Stimulated activated CD4-positive, alpha-beta T cell treated with anti-CD3 and anti-CD28 coated beads, TNF-alpha, amount 100 ng/mL, for 24 hours (primary cell): ENCODE data around the gene TTC27.
"Not testable (repeated sequence)": the region's sequence is repeated elsewhere in the genome, so short reads cannot be mapped to it uniquely, and the experiment has no call there.

Source experiments
- DNase-seq, 3 experiments: peaks; one replicate each; pipeline ENCODE4 v3.0.0-alpha.2; 2020; ENCODE audit warnings: low read depth in 3 of 3

The TTC27 gene

GRCh38 chr2:32627814-32628579 is at the start of gene TTC27:
Gene TTC27 (plus strand): TSS chr2:32628050. CDS start chr2:32628293, 243 bp downstream.
- DNase-seq, result peak; percentile 89 to 94 (median 90)

- no peak for DNase-seq
These were observed 36.0 kb upstream of the TTC27 start for GRCh38 chr2:32591669-32592463.

DNA sequence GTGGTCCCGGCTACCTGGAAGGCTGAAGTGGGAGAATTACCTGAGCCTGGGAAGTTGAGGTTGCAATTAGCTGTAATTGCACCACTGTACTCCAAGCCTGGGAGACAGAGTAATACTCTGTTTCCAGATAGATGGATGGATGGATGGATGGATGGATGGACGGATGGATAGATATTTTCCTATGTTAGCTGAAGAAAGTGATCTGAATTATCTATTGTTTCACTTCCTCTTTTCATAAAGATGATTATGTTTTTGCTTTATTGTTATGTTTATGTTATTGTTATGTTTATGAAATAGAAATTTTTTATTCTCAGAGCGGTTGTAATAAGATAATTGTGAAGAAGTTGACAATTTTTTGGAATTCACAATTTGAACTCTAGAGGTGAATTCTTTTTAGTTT is 33.3 kb upstream of the TTC27 start:
- DNase-seq, result no peak

DNA sequence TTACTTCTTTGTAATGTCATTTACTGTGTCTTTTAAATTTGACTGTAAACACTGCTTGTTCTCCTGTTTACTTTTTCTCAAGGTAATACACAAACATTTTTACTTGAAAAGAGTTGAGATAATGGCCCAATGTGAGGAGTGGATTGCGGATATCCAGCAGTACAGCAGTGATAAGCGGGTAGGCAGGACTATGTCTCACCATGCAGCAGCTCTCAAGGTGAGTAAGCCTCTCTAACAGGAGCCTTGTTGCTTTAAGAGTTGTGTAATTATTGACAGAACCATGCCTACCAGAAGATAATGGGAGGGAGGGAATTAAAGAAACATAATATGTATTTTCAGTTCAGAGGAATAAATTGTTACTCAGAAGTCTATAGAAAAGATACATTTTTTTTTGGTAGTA is 16.5 kb upstream of the TTC27 start:
- DNase-seq, result no peak

DNA sequence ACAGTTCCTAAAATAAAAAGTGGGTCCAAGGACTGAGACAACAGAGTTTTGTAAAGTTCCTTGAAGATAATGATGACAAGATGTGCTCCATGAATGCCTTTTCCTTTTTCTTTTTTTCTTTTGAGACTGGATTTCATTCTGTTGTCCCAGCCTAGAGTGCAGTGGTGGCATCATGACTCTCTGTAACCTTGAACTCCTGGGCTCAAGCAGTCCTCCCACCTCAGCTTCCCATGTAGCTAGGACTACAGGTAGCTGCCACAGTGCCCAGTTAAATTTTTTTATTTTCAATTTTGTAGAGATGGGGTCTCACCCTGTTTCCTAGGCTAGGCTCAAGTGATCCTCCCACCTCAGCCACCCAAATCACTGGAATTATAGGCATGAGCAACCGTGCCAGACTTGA is 16.1 kb upstream of the TTC27 start:
- no peak for DNase-seq

GRCh38 chr2:32614084-32614483 is 13.8 kb upstream of the TTC27 start:
- DNase-seq, result no peak

GRCh38 chr2:32617599-32618189 is 10.2 kb upstream of the TTC27 start:
- DNase-seq, result no peak

- no peak for DNase-seq
These were observed 5.1 kb upstream of the TTC27 start for GRCh38 chr2:32622570-32623310.

DNA sequence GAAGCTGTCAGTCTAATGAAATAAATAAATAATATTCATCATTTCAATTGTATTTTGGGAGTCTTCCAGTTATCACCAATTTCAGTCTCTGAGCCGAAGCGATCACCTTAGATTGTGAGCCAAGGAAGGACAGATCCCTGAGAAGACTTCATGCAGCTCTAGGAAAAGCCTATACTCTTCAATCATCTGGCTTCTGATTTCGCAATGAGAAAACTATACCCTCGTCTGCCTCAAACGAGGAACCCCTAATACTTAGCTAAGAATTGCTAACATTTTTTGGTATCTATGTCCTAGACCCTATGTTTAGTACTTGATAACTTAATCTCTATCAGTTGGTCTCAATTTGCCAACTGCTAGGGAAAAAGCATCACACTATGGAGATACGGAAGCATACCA is 4.5 kb upstream of the TTC27 start:
- DNase-seq, result no peak

DNA sequence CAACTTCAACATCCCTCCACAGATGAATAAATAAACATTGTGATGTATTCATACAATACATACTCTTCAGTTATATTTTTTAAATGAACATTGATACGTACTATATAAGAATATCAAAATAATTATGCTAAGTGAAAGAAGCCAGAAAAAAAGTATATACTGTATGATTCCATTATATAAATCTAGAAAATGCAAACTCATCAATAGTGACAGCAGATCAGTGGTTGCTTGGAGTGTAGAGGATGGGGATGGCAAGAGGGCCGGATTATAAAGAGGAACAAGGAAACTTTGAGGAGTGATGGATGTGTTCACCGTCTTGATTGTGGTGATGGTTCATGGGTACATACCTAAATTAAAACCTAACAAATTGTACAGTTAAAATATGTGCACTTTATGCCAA is 3.0 kb upstream of the TTC27 start:
- no peak for DNase-seq

DNA sequence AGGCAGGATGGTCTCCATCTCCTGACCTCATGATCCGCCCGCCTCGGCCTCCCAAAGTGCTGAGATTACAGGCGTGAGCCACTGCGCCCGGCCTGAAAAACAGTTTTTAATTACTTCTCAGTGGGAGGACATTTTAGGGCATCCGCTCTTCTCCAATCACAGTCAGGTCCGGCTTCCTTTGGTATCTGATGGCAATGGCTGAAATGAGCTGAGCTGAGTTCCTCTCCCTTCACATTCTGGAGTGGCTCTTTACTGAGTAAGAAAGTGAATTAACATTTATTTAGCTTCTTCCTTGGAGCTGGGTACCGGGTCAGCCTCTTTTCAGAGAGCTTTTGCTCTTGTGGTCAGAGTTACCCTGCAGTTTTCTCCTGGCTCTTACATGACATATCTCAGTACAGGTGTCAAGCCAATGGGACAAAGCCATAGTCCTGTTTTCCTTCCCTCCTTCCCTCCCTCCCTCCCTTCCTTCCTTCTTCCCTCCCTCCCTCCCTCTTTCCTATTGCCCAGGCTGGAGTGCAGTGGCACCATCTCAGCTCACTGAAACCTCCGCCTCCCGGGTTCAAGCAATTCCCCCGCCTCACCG is 1.1 kb upstream of the TTC27 start:
- no peak for DNase-seq

GRCh38 chr2:32627441-32627813 is 423 bp upstream of the TTC27 start:
- peak in 1 of 3 experiments; percentile 21 for DNase-seq

GRCh38 chr2:32632089-32632488 is 4.2 kb downstream of the TTC27 start:
- peak in 1 of 3 experiments; percentile 28 for DNase-seq

DNA sequence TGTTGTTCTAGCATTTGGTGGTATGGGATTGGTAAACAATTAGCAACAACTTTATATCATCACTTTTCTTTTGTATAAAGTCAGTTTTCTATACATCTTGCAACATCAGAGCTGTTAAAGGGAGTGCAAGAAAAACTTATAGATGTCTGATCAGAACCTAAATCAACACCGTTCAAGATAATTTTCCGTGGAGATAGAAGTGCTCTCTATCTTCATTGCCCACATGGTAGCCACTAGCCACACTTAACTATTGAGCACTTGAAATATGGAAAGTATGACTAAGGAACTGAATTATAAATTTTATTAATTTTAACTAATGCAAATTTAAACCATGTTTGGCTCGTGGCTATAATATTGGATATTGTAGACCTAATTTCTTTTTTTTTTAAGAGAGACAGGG is 5.2 kb downstream of the TTC27 start:
- DNase-seq, result no peak

- DNase-seq, result not testable (repeated sequence)
These were observed 10.7 kb downstream of the TTC27 start for GRCh38 chr2:32638548-32638947.

GRCh38 chr2:32641180-32641579 is 13.3 kb downstream of the TTC27 start:
- no peak for DNase-seq

DNA sequence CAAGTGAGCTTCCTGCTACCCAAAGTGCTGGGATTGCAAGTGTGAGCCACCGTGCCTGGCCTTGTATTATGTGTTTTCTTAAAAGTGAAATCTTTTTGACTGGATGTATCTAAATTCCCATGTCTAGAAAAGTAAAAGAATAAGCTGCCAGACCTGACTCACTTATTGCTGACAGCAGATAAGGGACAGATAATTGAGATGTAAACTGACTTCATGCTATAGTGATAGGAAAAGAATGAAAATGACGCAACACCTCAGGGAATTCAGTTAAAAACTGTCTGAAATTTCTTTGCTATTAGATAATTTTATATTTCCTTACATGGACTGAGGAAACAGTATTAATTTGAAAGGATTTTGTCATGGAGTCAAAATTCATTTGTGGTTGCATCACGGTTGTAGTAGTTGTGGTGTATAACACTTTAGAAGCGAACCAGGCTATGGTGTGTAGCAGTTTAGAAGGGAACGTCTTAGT is 19.4 kb downstream of the TTC27 start:
- no peak for DNase-seq

- DNase-seq, result no peak
These were observed 24.8 kb downstream of the TTC27 start for GRCh38 chr2:32652555-32653209.

GRCh38 chr2:32656069-32656468 is 28.2 kb downstream of the TTC27 start:
- no peak for DNase-seq

GRCh38 chr2:32663864-32664263 is 36.0 kb downstream of the TTC27 start:
- no peak for DNase-seq

DNA sequence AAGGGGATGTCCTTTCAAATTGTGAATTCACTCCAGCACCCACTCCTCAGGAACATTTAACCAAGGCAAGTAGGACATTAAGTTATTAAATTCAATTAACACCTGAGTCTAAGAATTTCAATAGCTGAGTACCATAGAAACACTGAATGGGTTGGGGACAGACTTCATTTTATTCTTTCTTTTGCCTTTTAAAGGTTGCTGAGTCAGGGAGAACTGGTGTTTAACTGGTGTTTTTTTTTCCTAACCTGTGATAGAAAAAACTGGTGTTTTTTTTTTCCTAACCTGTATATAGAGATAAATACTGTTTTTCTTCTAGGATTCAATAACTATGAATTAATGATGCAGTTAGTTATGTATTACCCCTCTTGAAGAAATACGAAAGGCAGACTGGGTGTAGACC is 38.9 kb downstream of the TTC27 start:
- DNase-seq, result no peak
